Adipocyte (in vitro differentiated cells): ENCODE measurements around the gene GTSE1.

ENCODE experiments used
- DNase-seq: peaks from one replicate; pipeline ENCODE4 v3.0.0-alpha.2; 2015; ENCODE audit warnings: low read depth
- H3K27me3 ChIP-seq: replicated peaks from 2 replicates; pipeline ENCODE4 v1.7.0; 2013; ENCODE audit warnings: mild to moderate bottlenecking, low read length, moderate library complexity; ENCODE audit not compliant: control insufficient read depth, insufficient read depth
- H3K36me3 ChIP-seq: 2 replicates; pipeline ENCODE4 v1.7.0; 2013; ENCODE audit warnings: low read length, mild to moderate bottlenecking, moderate library complexity; ENCODE audit not compliant: control insufficient read depth, insufficient read depth, severe bottlenecking
- H3K4me1 ChIP-seq: 2 replicates; pipeline ENCODE4 v1.7.0; 2013; ENCODE audit warnings: mild to moderate bottlenecking, low read length, moderate library complexity; ENCODE audit not compliant: control insufficient read depth, insufficient read depth
- H3K4me3 ChIP-seq: 2 replicates; pipeline ENCODE4 v1.7.0; 2013; ENCODE audit warnings: mild to moderate bottlenecking, low read length, moderate library complexity
- H3K9ac ChIP-seq: 2 replicates; pipeline ENCODE4 v1.7.0; 2013; ENCODE audit warnings: mild to moderate bottlenecking, low read length, moderate library complexity
- H3K9me3 ChIP-seq: 2 replicates; pipeline ENCODE4 v1.7.0; 2013; ENCODE audit warnings: mild to moderate bottlenecking, low read length, moderate library complexity; ENCODE audit not compliant: control insufficient read depth

The GTSE1 gene

DNA sequence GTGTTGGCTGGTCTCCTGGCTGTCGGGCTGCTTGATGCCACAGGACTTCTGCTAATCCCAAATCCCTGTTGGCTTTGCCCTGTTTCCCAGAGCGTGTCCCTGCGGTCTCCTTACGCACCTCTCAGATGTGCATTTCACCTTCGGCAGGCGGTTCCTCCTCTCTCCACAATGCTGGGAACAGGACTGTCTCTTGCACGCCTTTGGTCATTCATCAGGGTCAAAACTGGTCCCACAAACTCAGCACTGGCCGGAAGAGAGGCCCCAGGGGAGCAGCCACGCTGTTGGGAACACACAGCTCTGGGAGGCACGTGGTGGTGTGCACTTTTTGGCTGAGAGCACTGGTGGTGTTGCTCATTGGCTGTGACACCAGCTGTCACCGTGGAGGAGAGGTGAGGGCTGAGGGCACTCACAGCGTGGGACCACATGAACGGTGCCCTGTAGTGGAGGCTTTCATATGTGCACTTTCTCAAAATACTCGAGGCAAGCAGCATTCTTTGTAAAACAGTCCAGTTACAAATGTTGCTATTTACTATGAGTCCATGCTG is 23.6 kb downstream of the GTSE1 start:
- Histone ChIP-seq H3K4me3 (no peak overlapping the region), H3K27me3 (no peaks in the 10 kb centered on the region), H3K4me1 (no peaks in the 10 kb centered on the region), H3K9me3 (no peaks in the 10 kb centered on the region), H3K36me3 (no peaks in the 10 kb centered on the region), H3K9ac (no peak overlapping the region)
- DNase-seq: no peak

DNA sequence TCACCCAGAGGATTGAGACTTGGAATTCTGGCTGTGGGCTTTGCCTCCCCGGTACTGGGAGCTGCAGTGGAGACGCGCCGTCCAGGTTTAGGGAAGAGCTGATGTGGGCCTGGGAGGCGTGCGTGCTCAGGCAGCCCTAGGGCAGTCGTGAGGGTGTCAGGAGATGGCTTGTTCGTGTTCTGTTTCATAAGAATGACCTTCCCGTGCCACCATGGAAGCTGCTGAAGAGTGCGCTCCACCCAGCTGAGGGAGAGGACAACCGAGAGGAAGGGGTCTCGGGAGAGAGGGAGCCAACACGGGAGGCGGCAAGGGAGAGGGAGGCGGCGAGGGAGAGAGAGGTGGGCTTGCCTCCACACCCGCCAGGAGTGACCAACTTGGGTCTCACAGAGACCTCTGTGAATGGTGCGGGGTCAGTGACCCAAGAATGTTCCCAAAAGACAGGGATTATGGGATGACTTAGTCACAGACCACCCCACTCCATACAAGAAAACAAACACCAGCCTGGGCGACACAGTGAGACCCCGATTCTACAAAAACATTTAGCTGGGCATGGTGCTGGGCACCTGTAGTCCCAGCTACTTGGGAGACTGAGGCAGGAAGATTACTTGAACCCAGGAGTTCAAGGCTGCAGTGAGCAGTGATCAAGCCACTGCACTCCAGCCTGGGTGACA is 24.2 kb downstream of the GTSE1 start:
- DNase-seq: no peak
- no peaks in the 10 kb centered on the region for H3K27me3 ChIP-seq
- H3K9me3 ChIP-seq: no peaks in the 10 kb centered on the region
- H3K36me3 ChIP-seq: no peaks in the 10 kb centered on the region
- no peak overlapping the region for H3K9ac ChIP-seq
- H3K4me1 ChIP-seq: no peaks in the 10 kb centered on the region
- H3K4me3 ChIP-seq: no peak overlapping the region

DNA sequence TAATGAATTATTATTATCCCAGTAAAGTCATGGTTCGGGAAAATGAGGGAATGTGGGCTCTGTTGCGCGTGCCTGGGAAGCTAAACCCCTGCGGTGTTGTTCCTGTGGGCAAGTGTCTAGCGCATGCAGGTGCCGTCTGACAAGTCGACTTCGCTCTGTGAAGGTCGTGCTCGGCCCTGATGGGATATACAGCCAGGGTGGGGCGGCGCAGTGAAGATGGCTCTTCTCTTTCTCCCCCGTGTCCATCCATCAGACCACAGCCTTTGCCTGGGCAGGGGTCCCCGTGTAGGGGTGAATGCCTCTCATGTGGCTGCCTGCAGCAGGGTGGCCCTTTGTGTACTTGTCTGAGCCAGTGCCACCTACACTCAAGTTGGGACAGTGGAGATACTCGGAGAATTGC is 26.0 kb downstream of the GTSE1 start:
- Histone ChIP-seq H3K4me1 (no peaks in the 10 kb centered on the region), H3K9ac (no peak overlapping the region), H3K27me3 (no peaks in the 10 kb centered on the region), H3K36me3 (no peaks in the 10 kb centered on the region), H3K9me3 (no peaks in the 10 kb centered on the region), H3K4me3 (no peak overlapping the region)
- DNase-seq: no peak

DNA sequence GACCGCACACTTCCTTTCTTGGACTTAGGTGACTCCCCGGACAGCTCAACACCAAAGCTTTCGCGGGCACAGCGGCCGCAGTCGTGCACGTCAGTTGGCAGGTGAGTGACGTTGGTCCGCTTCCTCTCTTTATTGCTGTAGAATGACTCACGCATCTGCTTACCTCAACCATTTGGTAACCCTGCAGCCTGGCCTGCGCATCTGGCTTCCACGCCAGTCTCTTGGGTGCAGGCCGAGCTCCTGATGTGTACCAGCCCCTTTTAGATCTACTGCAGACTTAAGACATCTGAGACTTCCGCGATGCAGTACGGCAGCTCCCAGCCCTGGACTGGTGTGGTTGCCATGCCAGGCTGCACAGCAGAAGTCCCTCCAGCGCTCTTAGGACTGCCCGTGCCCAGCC is 26.5 kb downstream of the GTSE1 start:
- H3K36me3 ChIP-seq: no peaks in the 10 kb centered on the region
- no peak overlapping the region for H3K4me3 ChIP-seq
- H3K9me3 ChIP-seq: no peaks in the 10 kb centered on the region
- no peak for DNase-seq
- H3K4me1 ChIP-seq: no peaks in the 10 kb centered on the region
- H3K9ac ChIP-seq: no peak overlapping the region
- H3K27me3 ChIP-seq: no peaks in the 10 kb centered on the region

DNA sequence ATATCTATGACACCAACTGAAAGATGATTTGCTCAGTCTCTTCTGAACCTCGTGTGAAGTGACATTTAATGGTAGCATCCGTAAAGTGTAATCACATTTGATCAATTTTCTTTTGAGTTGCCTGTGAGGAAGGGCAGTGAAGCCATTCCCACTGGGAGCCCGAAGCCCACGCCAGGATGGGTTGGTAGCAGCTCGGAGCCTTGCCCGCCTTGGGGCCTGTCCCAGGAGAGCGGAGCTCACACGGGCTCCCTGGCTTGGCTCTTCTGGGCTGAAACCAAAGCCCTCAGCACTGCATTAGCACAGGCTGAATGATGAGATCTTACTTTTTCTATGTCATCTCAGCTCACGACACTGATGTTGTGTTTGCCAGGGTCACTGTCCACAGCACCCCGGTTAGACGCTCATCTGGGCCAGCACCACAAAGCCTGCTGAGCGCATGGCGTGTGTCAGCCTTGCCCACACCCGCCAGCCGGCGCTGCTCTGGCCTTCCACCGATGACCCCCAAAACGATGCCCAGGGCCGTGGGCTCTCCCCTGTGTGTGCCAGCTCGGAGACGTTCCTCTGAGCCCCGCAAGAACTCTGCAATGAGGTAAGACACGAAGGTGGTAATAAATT is 29.5 kb downstream of the GTSE1 start:
- no peaks in the 10 kb centered on the region for H3K36me3 ChIP-seq
- H3K4me1 ChIP-seq: no peaks in the 10 kb centered on the region
- no peak overlapping the region for H3K4me3 ChIP-seq
- no peak overlapping the region for H3K9ac ChIP-seq
- no peaks in the 10 kb centered on the region for H3K9me3 ChIP-seq
- no peak for DNase-seq
- H3K27me3 ChIP-seq: no peaks in the 10 kb centered on the region

DNA sequence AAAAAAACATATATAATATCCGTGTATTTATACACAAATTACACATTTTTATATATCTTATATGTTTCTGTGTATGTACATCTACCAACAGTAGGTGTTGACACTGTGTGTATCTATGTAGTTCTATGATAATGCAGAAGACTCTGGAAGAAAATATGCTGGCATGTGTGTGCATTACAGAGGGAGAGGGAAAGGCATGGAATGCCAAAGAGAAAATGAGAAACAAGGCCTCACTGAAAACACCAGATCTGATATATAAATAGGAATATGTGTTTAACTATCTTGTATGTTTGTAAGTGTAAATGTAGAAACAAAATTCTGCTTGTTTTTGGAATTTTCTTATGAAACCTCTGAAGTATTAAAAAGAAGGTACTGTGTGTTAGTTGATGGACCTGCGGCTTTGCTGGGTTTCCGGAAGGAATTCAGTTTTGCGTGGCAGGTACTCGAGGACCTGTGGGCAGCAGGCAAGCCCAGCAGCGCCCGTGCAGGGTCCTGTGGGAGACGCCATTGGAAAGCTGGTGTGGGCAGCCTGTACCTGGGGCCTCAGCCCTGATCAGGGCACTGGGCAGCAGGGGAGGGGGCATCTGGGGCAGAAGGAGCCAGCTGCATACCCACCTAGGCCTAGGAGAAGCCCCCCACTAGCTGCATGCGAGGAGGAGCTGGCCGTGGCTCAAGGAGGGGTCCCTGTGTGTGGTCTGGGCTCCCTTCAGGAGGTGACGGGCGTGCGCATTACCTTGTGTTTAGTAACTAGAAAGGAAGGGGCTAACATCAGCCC is 31.2 kb downstream of the GTSE1 start:
- Histone ChIP-seq H3K36me3 (no peaks in the 10 kb centered on the region), H3K27me3 (no peaks in the 10 kb centered on the region), H3K4me3 (no peak overlapping the region), H3K9ac (no peak overlapping the region), H3K9me3 (no peaks in the 10 kb centered on the region), H3K4me1 (no peaks in the 10 kb centered on the region)
- no peak for DNase-seq

DNA sequence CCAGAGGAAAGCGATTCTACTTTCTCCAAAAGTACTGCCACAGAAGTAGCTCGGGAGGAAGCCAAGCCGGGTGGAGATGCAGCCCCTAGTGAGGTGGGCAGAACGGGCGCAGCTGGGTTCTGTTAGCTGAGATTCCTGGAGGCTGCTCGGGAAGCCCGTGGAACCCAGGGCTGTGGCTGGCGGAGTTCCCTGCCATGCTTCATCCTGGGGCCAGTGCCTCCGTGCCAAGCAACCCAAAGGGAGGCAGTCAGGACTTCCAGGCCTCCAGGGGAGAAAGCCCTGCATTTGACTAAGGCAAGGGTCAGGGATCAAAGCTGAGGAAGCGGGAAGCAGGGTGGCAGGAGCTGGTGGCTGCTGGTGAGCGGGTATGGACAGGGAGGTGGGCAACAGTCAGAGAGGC is 32.1 kb downstream of the GTSE1 start:
- Histone ChIP-seq H3K27me3 (no peaks in the 10 kb centered on the region), H3K4me1 (no peaks in the 10 kb centered on the region), H3K9me3 (no peaks in the 10 kb centered on the region), H3K4me3 (no peak overlapping the region), H3K9ac (no peak overlapping the region), H3K36me3 (no peaks in the 10 kb centered on the region)
- no peak for DNase-seq

DNA sequence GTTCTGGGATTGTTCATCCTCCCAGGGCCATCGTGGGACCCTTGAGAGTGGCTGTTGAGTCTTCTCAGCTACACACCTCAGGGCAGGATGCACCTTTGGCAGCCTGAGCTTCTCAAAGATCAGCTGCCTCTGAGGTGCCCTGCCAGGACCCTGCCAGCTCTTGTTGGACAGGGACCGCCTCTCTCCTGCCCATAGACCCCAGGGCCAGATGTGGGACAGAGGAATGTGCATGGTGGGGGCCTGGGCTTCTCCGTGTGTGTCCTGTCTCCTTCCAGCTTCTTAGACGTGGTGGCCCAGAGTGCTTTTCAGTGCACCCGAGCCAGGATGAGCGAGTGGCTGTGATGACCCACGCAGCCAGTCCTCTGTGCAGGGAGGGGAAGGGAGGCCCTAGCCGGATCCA is 32.9 kb downstream of the GTSE1 start:
- H3K36me3 ChIP-seq: no peaks in the 10 kb centered on the region
- no peak overlapping the region for H3K4me3 ChIP-seq
- no peaks in the 10 kb centered on the region for H3K4me1 ChIP-seq

DNA sequence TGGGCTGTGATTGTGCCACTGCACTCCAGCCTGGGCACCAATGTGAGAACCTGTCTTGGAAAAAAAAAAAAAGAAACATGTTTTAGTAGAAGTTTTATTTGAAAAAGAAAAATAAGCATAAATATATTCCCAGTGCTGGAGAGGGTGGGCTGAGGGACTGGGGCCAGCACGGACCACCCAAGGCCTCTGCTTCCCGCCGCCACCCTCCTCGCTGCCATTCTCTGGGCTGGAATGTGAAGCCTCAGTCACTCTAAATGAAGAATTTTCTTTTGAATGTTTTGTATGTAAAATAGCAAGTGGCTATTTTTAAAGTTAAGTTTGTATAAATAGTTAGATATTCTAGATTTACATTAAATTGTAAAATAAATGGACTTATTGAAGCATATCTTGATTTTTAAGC is 33.8 kb downstream of the GTSE1 start:
- Histone ChIP-seq H3K36me3 (no peaks in the 10 kb centered on the region), H3K4me3 (no peak overlapping the region), H3K9ac (no peak overlapping the region), H3K27me3 (no peaks in the 10 kb centered on the region), H3K4me1 (no peaks in the 10 kb centered on the region), H3K9me3 (no peaks in the 10 kb centered on the region)
- DNase-seq: no peak

More for the DNA sequence above, 32.9 kb downstream of the GTSE1 start:
- no peaks in the 10 kb centered on the region for H3K9me3 ChIP-seq
- no peak overlapping the region for H3K9ac ChIP-seq
- DNase-seq: no peak
- no peaks in the 10 kb centered on the region for H3K27me3 ChIP-seq

DNA sequence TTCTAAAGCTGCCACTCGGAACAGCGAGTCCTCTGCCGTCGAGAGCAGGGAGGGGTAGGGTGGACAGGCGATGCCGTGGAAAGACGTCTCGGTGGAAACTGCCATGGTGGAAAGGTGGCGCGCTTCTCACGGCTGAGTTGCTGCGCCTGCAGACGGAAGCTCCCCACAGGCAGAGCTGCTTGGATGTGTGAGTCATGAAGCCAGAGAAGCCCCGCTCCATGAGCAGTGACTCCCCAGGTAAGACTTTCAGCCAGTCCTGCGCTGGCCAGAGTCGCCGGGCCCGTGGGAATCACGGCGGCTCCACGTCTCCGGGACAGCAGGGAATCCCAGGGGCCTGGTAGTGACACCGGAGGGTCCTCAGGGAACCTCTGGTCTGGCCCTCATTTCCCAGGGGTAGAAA is 34.8 kb downstream of the GTSE1 start:
- Histone ChIP-seq H3K27me3 (no peaks in the 10 kb centered on the region), H3K4me3 (no peak overlapping the region), H3K9me3 (no peaks in the 10 kb centered on the region), H3K9ac (no peak overlapping the region), H3K36me3 (no peaks in the 10 kb centered on the region), H3K4me1 (peaks cover 1% of the 10 kb centered on the region)
- DNase-seq: no peak
